ENCODE results near the gene TXNDC8. TPM values are rescaled to one million over a fixed set of nuclear protein-coding genes. Genes with fewer than 3 reads are reported as not detected.

Gene TXNDC8
- total RNA-seq, result not detected in 2 replicates

GRCh38 chr9:110337727-110338126, at the start of gene TXNDC8:
Gene TXNDC8, minus strand, starts transcription at chr9:110337863.

GRCh38 chr9:110256380-110257096, 81.1 kb downstream of the TXNDC8 start, which contains the start of gene TXN:
Gene TXN, minus strand, starts transcription at chr9:110256507. Its CDS starts 72 bp downstream, at chr9:110256435.

Small RNAs within 50 kb of the gene (small RNA-seq; reads per million reads assigned to genes)
- gene RNU6-1039P, result not detected

Other genes starting within 250 kb of the TXNDC8 start
- not detected in 2 replicates for gene C9orf152, start 129.7 kb downstream of the TXNDC8 start, total RNA-seq
- 183 and 248 TPM in 2 replicates for gene TXN, start 81.4 kb downstream of the TXNDC8 start, total RNA-seq
- 0.10 and 0.33 TPM in 2 replicates for gene SVEP1, start 241.9 kb upstream of the TXNDC8 start, total RNA-seq

Data from vein endothelial cell (primary cell).